Spinal cord (tissue), 10 donors: ENCODE data around the gene MISP3. TPM values are rescaled to one million over a fixed set of nuclear protein-coding genes. Genes with fewer than 3 reads are reported as not detected.
A peak's percentile ranks its signal among the peaks of the same experiment; 100 is the strongest.

Source experiments
- DNase-seq, 6 donors: peaks; one replicate each; pipeline versions ENCODE4 v3.0.0 to v3.0.0-alpha.2; 2013 to 2015; ENCODE audit warnings: low spot score in 6 of 6, low read depth in 4 of 6
- H3K27ac ChIP-seq: one replicate; pipeline ENCODE4 v1.5.1; 2013; ENCODE audit warnings: low read depth, low read length, control low read depth
- H3K27me3 ChIP-seq: one replicate; pipeline ENCODE4 v1.6.1; 2013; ENCODE audit warnings: low read length; ENCODE audit not compliant: control insufficient read depth, insufficient read depth
- H3K36me3 ChIP-seq: one replicate; pipeline ENCODE4 v1.6.1; 2013; ENCODE audit warnings: low read length; ENCODE audit not compliant: control insufficient read depth, insufficient read depth
- H3K4me1 ChIP-seq: one replicate; pipeline ENCODE4 v1.6.1; 2013; ENCODE audit warnings: low read length; ENCODE audit not compliant: control insufficient read depth, insufficient read depth
- H3K4me3 ChIP-seq: one replicate; pipeline ENCODE4 v1.5.1; 2013; ENCODE audit warnings: low read depth, low read length, control low read depth
- H3K9me3 ChIP-seq: one replicate; pipeline ENCODE4 v1.6.1; 2013; ENCODE audit warnings: low read length; ENCODE audit not compliant: control insufficient read depth, insufficient read depth
- WGBS: methylation state at CpG from one replicate; pipeline ENCODE4 v1.1.5; 2013; ENCODE audit warnings: missing lambda C conversion rate; ENCODE audit not compliant: insufficient coverage; 5-methylcytosine and 5-hydroxymethylcytosine counted together
- polyA plus RNA-seq, 2 donors: library from polyadenylated mRNA; unstranded; fragments of 120-200 nt; gene quantifications; one replicate each; pipeline ENCODE4 v1.2.1, GENCODE V29; 2013; ENCODE audit not compliant: insufficient read length in 2 of 2
- total RNA-seq, 2 donors: library from RNA; depleted of rRNA in 1 of 2; stranded (reverse); fragments of 120-200 nt in 1 of 2; fragments of >200 nt in 1 of 2; gene quantifications; one replicate each; pipeline versions ENCODE4 v1.2.3 to v1.2.4, GENCODE V29; 2013 to 2014
- donor health status: healthy.

MISP3 gene
- total and polyA plus RNA-seq, 4 donors = 1.2 to 12.4 (median 8.1) TPM

GRCh38 chr19:14059093-14059480 is 13.5 kb upstream of the MISP3 start:
- 3% methylated on average over 10 of the region's 15 CpGs for WGBS
- no peak for DNase-seq
- H3K27me3 ChIP-seq = peaks cover 21% of the 10 kb centered on the region
- H3K27ac ChIP-seq = no peak overlapping the region
- no peak overlapping the region for H3K4me3 ChIP-seq
- no peaks in the 10 kb centered on the region for H3K9me3 ChIP-seq
- peaks cover 3% of the 10 kb centered on the region for H3K36me3 ChIP-seq
- H3K4me1 ChIP-seq = peaks cover 24% of the 10 kb centered on the region

- no peak for DNase-seq
- Histone ChIP-seq H3K9me3 (no peaks in the 10 kb centered on the region), H3K4me1 (peaks cover 24% of the 10 kb centered on the region), H3K27ac (no peak overlapping the region), H3K27me3 (peaks cover 21% of the 10 kb centered on the region), H3K36me3 (no peaks in the 10 kb centered on the region), H3K4me3 (no peak overlapping the region)
- WGBS = 67% methylated on average over 5 of the region's 8 CpGs
Measured at GRCh38 chr19:14059652-14060155, 12.9 kb upstream of the MISP3 start.

- Histone ChIP-seq H3K27me3 (peaks cover 21% of the 10 kb centered on the region), H3K27ac (no peak overlapping the region)
- WGBS = 40% methylated on average over 3 of the region's 9 CpGs
Measured at GRCh38 chr19:14061081-14061749, 11.4 kb upstream of the MISP3 start.

GRCh38 chr19:14061751-14062557 is 10.6 kb upstream of the MISP3 start, which contains the start of gene PALM3:
PALM3 (minus strand) TSS chr19:14062076; CDS start chr19:14061980, 96 bp downstream.
- no peaks in the 10 kb centered on the region for H3K36me3 ChIP-seq
- no peak within 1 kb of the TSS for H3K4me3 ChIP-seq
- H3K27me3 ChIP-seq = peaks cover 21% of the 10 kb centered on the region
- no peak for DNase-seq
- 44% methylated on average over 13 of the region's 19 CpGs for WGBS
- H3K9me3 ChIP-seq = no peaks in the 10 kb centered on the region
- no peak within 1 kb of the TSS for H3K27ac ChIP-seq
- H3K4me1 ChIP-seq = peaks cover 19% of the 10 kb centered on the region

More at GRCh38 chr19:14061081-14061749, 11.4 kb upstream of the MISP3 start:
- Histone ChIP-seq H3K4me3 (no peak overlapping the region), H3K9me3 (no peaks in the 10 kb centered on the region), H3K36me3 (no peaks in the 10 kb centered on the region), H3K4me1 (peaks cover 24% of the 10 kb centered on the region)
- DNase-seq = no peak

- H3K36me3 ChIP-seq = no peaks in the 10 kb centered on the region
- H3K9me3 ChIP-seq = no peaks in the 10 kb centered on the region
- H3K27ac ChIP-seq = no peak overlapping the region
- DNase-seq = no peak
- H3K27me3 ChIP-seq = peaks cover 21% of the 10 kb centered on the region
- 88% methylated on average over 5 of the region's 5 CpGs for WGBS
- H3K4me1 ChIP-seq = peaks cover 17% of the 10 kb centered on the region
- no peak overlapping the region for H3K4me3 ChIP-seq
Measured at GRCh38 chr19:14062558-14062855, 10.1 kb upstream of the MISP3 start.

GRCh38 chr19:14063105-14063504 is 9.5 kb upstream of the MISP3 start:
- no peak for DNase-seq
- WGBS = no CpG with 5 or more reads among the region's 7 CpGs
- no peak overlapping the region for H3K27ac ChIP-seq
- H3K4me1 ChIP-seq = peaks cover 11% of the 10 kb centered on the region
- no peak overlapping the region for H3K4me3 ChIP-seq
- peaks cover 19% of the 10 kb centered on the region for H3K27me3 ChIP-seq
- no peaks in the 10 kb centered on the region for H3K36me3 ChIP-seq
- H3K9me3 ChIP-seq = no peaks in the 10 kb centered on the region

- WGBS = 64% methylated on average over 1 of the region's 2 CpGs
- Histone ChIP-seq H3K4me1 (no peaks in the 10 kb centered on the region), H3K27me3 (no peaks in the 10 kb centered on the region), H3K4me3 (no peak overlapping the region), H3K27ac (no peak overlapping the region), H3K9me3 (no peaks in the 10 kb centered on the region), H3K36me3 (peaks cover 4% of the 10 kb centered on the region)
- DNase-seq = no peak
Measured at GRCh38 chr19:14066134-14066533, 6.5 kb upstream of the MISP3 start.

- Histone ChIP-seq H3K27me3 (peaks cover 2% of the 10 kb centered on the region), H3K4me3 (no peak overlapping the region), H3K4me1 (peaks cover 36% of the 10 kb centered on the region), H3K9me3 (no peaks in the 10 kb centered on the region), H3K27ac (no peak overlapping the region), H3K36me3 (peaks cover 4% of the 10 kb centered on the region)
- no peak for DNase-seq
- 94% methylated on average over 41 of the region's 43 CpGs for WGBS
Measured at GRCh38 chr19:14070268-14071050, 2.1 kb upstream of the MISP3 start.

GRCh38 chr19:14073261-14073924 is 807 bp downstream of the MISP3 start:
- peak in 2 of 6 donors; percentile 86 to 87 for DNase-seq
- Histone ChIP-seq H3K4me1 (peaks cover 39% of the 10 kb centered on the region), H3K4me3 (peak overlapping the region; percentile 70), H3K36me3 (peaks cover 4% of the 10 kb centered on the region), H3K9me3 (no peaks in the 10 kb centered on the region), H3K27me3 (peaks cover 2% of the 10 kb centered on the region), H3K27ac (peak overlapping the region; percentile 89)
- WGBS = under 1% methylated on average over 106 of the region's 106 CpGs
